GM12878 (cell line): ENCODE results near the gene RAD51B. TPM values are rescaled to one million over a fixed set of nuclear protein-coding genes. Genes with fewer than 3 reads are reported as not detected.

ENCODE experiments used
- BACH1 ChIP-seq: fragments of 450-650 bp; IDR thresholded peaks from 2 replicates; pipeline ENCODE4 v1.6.1; 2017; ENCODE audit warnings: mild to moderate bottlenecking, borderline replicate concordance
- EGR1 ChIP-seq, 2 experiments: IDR thresholded peaks; 1 replicate in 1 of 2; 2 replicates in 1 of 2; pipeline ENCODE4 v1.6.1; 2011 to 2012; ENCODE audit warnings: low read depth in 2 of 2, low read length in 2 of 2, borderline replicate concordance in 1 of 2, mild to moderate bottlenecking in 1 of 2, moderate library complexity in 1 of 2
- EZH2 ChIP-seq: IDR thresholded peaks from 2 replicates; pipeline ENCODE4 v1.6.1; 2012; ENCODE audit warnings: low read depth, mild to moderate bottlenecking, control low read depth, inconsistent platforms, low read length, borderline replicate concordance; ENCODE audit not compliant: control insufficient read depth
- FOXK2 ChIP-seq: fragments of 450-650 bp; IDR thresholded peaks from 2 replicates; pipeline ENCODE4 v1.6.1; 2017; ENCODE audit warnings: mild to moderate bottlenecking, moderate library complexity
- JUNB ChIP-seq: IDR thresholded peaks from 2 replicates; pipeline ENCODE4 v1.6.1; 2016; ENCODE audit warnings: antibody characterized with exemption, mild to moderate bottlenecking
- RUNX3 ChIP-seq: IDR thresholded peaks from 2 replicates; pipeline ENCODE4 v1.6.1; 2012; ENCODE audit warnings: low read length, inconsistent platforms
- STAT3 ChIP-seq: IDR thresholded peaks from 2 replicates; pipeline ENCODE4 v1.6.1; 2011; ENCODE audit warnings: low read depth, low read length, improper control_type of control experiment
- TCF12 ChIP-seq: IDR thresholded peaks from 2 replicates; pipeline ENCODE4 v1.6.1; 2011; ENCODE audit warnings: low read depth, mild to moderate bottlenecking, low read length
- polyA plus RNA-seq, 11 experiments: library from polyadenylated mRNA; depleted of rRNA in 4 of 11; unstranded in 6 of 11; stranded (reverse) in 5 of 11; fragments of >200 nt; fragmentation: Nextera tagmentation in 4 of 11; fragmentation: Illumina TruSeq in 1 of 11; extraction: Ambion mirVana in 4 of 11; extraction: Trizol in 1 of 11; gene quantifications; 1 replicate in 1 of 11; 2 replicates in 10 of 11; pipeline versions ENCODE4 v1.2.1 to v1.2.3, GENCODE V29; 2011 to 2016; ENCODE audit warnings: inconsistent platforms in 2 of 11, missing spikeins in 2 of 11, low read depth in 1 of 11
- total RNA-seq, 4 experiments: library from RNA; depleted of rRNA in 3 of 4; stranded (reverse); fragments of >200 nt in 3 of 4; fragmentation: Illumina TruSeq in 1 of 4; extraction: Trizol in 1 of 4; gene quantifications; 2 replicates each; pipeline versions ENCODE4 v1.2.1 to v1.2.3, GENCODE V29; 2013 to 2021
- TF ChIP-seq, protein P1 (sequence below): fragments of 450-650 bp; IDR thresholded peaks from 2 replicates; pipeline ENCODE4 v1.6.1; 2014; ENCODE audit warnings: mild to moderate bottlenecking
- TF ChIP-seq, protein P2 (sequence below): IDR thresholded peaks from 2 replicates; pipeline ENCODE4 v1.6.1; 2012; ENCODE audit warnings: mild to moderate bottlenecking, low read depth, low read length
- TF ChIP-seq, protein P3 (sequence below): IDR thresholded peaks from 2 replicates; pipeline ENCODE4 v1.6.1; 2011; ENCODE audit warnings: mild to moderate bottlenecking, low read depth, low read length, moderate library complexity; ENCODE audit not compliant: insufficient replicate concordance

RAD51B gene
- total and polyA plus RNA-seq, 10 of the 15 experiments (the other 5 are each of a cell fraction or from before 2014, with no cell fraction given) = 9.8 to 26.8 (median 21.3) TPM

DNA sequence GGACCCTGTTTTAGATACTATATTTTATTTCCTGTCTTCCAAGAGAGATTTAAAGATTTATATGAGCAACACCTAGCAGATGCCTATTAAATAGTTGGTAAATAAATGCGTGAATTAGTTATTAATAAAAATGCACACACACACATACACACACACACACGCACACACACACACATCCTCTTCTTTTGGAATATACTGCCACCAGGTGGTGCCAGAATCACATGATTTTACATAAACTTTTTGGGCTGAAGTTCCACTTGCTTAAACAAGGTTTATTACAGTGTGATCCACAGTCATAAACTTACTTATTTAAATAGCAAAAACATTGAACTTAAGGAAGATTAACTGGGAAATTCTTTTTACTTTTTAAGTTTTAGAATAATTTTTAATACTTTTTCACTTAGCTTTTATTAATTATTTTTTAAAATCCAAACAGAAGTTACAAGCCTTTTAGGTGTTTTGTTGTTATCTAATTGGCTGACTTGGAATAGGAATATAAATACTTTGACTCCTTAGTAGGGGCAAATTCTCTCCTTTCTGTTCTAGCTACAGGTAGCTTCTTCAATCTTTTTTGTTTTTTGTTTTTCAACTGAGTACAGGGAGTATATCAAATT lies 17.5 kb downstream of the RAD51B start (continued):
- TF ChIP-seq JUNB (peak; percentile 23; the same call in 1 of the 2 replicates), EGR1 (IDR thresholded peaks at IDR 0.05; ENCODE audit: borderline replicate concordance in 1 of 2, low read depth in 2 of 2, low read length in 2 of 2) (no peak), EZH2 (no peak), RUNX3 (no peak), BACH1 (no peak), TCF12 (no peak), STAT3 (no peak), FOXK2 (no peak)
- TF ChIP-seq, protein P1, sequence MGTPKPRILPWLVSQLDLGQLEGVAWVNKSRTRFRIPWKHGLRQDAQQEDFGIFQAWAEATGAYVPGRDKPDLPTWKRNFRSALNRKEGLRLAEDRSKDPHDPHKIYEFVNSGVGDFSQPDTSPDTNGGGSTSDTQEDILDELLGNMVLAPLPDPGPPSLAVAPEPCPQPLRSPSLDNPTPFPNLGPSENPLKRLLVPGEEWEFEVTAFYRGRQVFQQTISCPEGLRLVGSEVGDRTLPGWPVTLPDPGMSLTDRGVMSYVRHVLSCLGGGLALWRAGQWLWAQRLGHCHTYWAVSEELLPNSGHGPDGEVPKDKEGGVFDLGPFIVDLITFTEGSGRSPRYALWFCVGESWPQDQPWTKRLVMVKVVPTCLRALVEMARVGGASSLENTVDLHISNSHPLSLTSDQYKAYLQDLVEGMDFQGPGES = no peak
- TF ChIP-seq, protein P2, sequence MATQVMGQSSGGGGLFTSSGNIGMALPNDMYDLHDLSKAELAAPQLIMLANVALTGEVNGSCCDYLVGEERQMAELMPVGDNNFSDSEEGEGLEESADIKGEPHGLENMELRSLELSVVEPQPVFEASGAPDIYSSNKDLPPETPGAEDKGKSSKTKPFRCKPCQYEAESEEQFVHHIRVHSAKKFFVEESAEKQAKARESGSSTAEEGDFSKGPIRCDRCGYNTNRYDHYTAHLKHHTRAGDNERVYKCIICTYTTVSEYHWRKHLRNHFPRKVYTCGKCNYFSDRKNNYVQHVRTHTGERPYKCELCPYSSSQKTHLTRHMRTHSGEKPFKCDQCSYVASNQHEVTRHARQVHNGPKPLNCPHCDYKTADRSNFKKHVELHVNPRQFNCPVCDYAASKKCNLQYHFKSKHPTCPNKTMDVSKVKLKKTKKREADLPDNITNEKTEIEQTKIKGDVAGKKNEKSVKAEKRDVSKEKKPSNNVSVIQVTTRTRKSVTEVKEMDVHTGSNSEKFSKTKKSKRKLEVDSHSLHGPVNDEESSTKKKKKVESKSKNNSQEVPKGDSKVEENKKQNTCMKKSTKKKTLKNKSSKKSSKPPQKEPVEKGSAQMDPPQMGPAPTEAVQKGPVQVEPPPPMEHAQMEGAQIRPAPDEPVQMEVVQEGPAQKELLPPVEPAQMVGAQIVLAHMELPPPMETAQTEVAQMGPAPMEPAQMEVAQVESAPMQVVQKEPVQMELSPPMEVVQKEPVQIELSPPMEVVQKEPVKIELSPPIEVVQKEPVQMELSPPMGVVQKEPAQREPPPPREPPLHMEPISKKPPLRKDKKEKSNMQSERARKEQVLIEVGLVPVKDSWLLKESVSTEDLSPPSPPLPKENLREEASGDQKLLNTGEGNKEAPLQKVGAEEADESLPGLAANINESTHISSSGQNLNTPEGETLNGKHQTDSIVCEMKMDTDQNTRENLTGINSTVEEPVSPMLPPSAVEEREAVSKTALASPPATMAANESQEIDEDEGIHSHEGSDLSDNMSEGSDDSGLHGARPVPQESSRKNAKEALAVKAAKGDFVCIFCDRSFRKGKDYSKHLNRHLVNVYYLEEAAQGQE = no peak
- TF ChIP-seq, protein P3, sequence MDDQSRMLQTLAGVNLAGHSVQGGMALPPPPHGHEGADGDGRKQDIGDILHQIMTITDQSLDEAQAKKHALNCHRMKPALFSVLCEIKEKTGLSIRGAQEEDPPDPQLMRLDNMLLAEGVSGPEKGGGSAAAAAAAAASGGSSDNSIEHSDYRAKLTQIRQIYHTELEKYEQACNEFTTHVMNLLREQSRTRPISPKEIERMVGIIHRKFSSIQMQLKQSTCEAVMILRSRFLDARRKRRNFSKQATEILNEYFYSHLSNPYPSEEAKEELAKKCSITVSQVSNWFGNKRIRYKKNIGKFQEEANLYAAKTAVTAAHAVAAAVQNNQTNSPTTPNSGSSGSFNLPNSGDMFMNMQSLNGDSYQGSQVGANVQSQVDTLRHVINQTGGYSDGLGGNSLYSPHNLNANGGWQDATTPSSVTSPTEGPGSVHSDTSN = no peak
